Subcutaneous adipose tissue (tissue), 4 donors: ENCODE results near the gene METTL3. TPM values are rescaled to one million over a fixed set of nuclear protein-coding genes. Genes with fewer than 3 reads are reported as not detected.

Experiments used
- CTCF ChIP-seq: fragments of 450-650 bp; IDR thresholded peaks from one replicate; pipeline ENCODE4 v1.5.1; 2016; ENCODE audit warnings: low read depth, mild to moderate bottlenecking, control low read depth, antibody characterized with exemption, moderate library complexity
- total RNA-seq, 4 donors: library from RNA; depleted of rRNA; stranded (reverse); fragments of >200 nt; gene quantifications; one replicate each; pipeline ENCODE4 v1.1.0, GENCODE V29; 2016

The METTL3 gene
- total RNA-seq, 4 donors from 2014 or later: 29.8 to 46.9 (median 40.1) TPM

DNA sequence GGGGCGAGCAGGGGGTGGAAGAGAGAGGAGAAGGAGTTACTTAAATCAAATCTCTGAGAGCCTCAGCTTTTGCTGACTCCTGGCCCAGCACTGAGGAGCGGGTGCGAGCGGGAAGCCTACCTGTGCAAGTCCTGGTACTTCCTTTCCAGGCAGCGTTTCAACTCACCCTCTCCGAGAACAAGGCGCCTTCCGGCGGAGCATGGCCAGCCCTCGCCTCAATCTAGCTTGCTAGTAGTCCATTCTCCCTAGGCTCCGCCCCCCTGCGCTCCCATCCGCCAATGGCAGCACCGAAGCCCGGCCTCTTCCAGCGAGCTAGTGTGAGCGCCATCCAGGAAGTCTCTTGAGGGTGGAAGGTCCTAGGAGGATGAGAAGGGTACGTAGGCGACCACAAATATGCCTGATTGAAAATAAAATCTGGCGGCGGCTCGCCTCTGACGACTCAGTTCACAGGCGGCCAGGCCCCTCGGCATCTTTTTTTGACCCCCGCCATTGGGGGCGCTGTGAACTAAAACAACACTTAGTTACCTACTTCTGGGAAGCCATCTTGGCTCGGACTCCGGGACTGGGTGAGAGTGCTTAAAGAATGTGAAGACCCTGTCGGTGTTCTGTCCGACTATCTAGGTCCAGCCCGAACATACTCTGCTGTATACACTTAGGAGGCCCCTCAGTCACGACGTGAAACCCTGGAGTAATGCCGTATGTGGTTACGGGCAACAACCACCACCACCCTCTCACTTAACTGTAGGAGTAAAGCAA, 55.0 kb downstream of the METTL3 start, which contains the start of gene CHD8:
TSS of gene CHD8 (minus strand) at position 212 of the 756 bp plus-strand sequence. CDS start 24,480 bp downstream, outside the sequence.
- no peak for TF ChIP-seq CTCF

DNA sequence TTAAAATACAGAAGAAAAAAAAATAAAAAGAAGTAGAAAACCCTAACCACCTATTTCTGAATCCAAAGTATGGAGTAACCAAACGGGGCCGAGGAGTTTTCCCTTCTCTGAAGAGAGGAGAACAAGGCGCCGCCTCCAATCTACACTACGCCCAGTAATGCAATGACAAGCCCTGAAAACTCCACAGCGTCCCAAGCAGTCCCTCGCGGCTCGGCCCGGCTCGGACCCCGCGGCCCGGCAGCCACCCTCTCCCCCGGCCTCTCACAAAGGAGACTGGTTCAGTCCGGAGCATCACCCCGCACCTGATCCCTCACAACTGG, 55.6 kb downstream of the METTL3 start:
- TF ChIP-seq CTCF: no peak

DNA sequence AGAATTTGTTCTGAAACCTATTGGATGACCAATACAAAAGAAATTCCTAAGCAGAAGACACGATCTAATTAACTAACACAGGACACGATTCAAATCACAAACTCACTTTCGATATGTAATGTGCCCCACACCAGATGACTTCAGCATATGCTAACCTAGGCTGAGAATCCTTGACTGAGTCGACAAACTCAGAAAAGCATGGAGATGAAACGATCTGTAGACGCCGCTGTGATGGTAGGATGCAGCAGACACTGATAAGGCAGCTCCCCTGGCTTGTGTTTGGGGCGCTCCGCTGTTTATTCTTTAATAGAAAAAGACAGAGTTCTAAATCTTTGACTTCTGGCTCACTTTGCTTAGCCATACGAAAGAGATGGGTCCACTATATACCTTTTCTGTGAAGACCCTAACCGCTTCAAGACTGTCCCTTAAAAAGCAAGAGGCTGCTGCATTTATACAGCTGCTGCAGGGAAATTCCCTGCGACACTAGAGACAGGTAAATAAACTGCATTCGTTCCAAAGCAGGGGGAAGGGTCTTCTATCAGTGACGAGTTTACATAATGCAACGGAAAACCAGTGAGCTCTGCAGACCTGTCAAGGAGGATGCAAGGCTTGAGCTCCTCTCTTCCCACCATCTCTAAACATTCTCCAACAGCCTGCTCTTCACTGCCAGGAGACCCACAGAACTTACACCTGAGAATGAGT, 56.1 kb downstream of the METTL3 start:
- TF ChIP-seq CTCF: no peak

DNA sequence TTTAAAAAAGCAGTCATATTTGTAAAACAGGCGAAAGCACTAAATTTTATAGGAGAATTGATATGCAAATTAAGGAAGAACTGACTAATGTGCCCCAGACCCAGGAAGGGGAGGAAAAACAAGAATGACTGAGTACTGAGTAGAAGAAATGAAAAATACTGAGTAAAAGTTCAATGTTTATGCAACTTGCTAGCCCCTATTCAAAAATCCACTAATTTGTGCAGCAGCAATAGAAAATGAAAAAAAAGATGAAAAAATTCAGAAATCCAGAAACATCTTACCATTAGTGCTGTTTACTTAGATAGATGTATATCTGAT, 61.3 kb downstream of the METTL3 start:
- TF ChIP-seq CTCF: no peak

Other genes starting within 250 kb of the METTL3 start
- 100 to 1,000 TPM; 298 to 466 (median 406) TPM for gene HNRNPC, start 241.9 kb downstream of the METTL3 start, total RNA-seq
- under 1 TPM in 3 of 4 donors, not detected in 1; 0.16 to 0.68 (median 0.22) TPM for gene RPGRIP1, start 231.3 kb downstream of the METTL3 start, total RNA-seq
- 10 to 100 TPM; 54.8 to 73.7 (median 57.7) TPM for gene SUPT16H, start 127.3 kb downstream of the METTL3 start, total RNA-seq
- gene CHD8, start 55.2 kb downstream of the METTL3 start, total RNA-seq: 10 to 100 TPM; 46.9 to 60.5 (median 53.1) TPM
- gene RAB2B, start 34.4 kb downstream of the METTL3 start, total RNA-seq: 10 to 100 TPM; 19.6 to 31.1 (median 23.4) TPM
- 10 to 100 TPM; 46.4 to 57.6 (median 49.2) TPM for gene TOX4, start 34.1 kb downstream of the METTL3 start, total RNA-seq
- gene SALL2, start 15.0 kb upstream of the METTL3 start, total RNA-seq: 1 to 10 TPM in 3 of 4 donors, under 1 TPM in 1; 0.65 to 6.6 (median 3.6) TPM
- not detected for gene OR10G3, start 68.7 kb upstream of the METTL3 start, total RNA-seq
- not detected for gene OR10G2, start 123.6 kb upstream of the METTL3 start, total RNA-seq
- not detected for gene OR4E2, start 142.5 kb upstream of the METTL3 start, total RNA-seq
- gene OR4E1, start 162.5 kb upstream of the METTL3 start, total RNA-seq: not detected